Activated CD8-positive, alpha-beta memory T cell treated with anti-CD3 and anti-CD28 coated beads for 1 hour (primary cell): ENCODE data around the gene IGF1.
"Not testable (repeated sequence)": the region's sequence is repeated elsewhere in the genome, so short reads cannot be mapped to it uniquely, and the experiment has no call there.

ENCODE experiments used
- DNase-seq, 2 donors: peaks; one replicate each; pipeline ENCODE4 v3.0.0-alpha.2; 2020; ENCODE audit warnings: low read depth in 1 of 2; ENCODE audit errors: extremely low read depth in 1 of 2

Gene IGF1

DNA sequence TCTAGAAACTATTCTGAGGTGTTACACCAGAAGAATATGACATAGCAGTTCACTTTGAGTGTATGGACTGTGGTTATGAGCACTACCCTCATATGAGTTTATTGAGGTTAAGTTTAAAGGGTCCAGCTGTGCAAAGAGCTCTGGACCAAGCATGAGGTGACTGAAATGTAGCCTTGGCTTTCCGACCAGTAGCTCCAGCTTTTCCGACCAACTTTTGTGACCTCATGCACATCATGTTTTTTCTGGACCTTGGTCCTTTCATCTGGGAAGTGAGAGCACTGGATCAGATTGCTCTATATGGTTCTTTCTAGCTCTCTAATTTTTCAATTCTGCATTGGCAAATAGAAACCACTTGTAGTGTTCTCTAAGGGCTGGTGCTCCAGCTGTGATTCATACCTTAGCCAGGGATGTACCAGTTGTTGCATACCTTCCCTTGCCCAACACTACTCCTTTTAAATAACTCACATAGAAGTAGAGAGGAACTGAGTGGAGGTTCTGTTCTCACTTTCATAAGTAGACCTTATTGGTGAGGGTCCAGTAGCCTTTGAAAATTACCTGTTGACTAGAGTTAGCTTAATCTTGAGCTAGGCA is 16.6 kb downstream of the IGF1 start:
- DNase-seq = no peak

DNA sequence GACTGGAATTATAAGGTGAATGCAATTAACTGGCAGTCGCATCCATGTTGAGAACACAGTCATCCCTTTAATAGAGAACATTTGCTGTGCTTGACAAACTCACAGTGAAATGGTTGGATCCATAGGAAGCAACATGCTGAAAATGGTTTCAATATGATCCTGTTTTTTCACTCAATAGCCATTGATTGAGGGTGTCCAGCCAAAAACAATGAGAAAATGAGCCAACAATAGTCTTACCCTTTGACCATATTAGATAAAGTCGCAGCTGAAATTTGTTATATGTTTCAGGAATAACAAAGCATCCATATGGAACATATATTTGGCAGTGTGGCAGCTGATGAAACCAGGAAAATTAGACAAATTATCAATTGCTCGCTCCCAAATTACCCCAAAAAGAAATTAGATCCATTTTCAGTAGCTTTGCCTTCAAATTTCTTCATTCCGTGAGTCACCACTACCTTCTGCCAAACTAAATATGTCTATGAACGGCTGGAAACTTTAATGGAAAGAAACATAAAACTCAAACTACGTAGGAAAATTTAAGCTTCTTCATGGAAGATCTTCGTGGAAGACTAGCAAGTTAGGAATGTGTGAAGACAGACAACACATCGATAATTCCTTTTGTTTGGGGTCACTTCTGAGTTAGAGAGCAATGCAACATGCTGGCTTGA is 17.4 kb downstream of the IGF1 start:
- no peak for DNase-seq

GRCh38 chr12:102462386-102462785 is 18.0 kb downstream of the IGF1 start:
- no peak for DNase-seq

GRCh38 chr12:102461501-102461900 is 18.9 kb downstream of the IGF1 start:
- no peak for DNase-seq

DNA sequence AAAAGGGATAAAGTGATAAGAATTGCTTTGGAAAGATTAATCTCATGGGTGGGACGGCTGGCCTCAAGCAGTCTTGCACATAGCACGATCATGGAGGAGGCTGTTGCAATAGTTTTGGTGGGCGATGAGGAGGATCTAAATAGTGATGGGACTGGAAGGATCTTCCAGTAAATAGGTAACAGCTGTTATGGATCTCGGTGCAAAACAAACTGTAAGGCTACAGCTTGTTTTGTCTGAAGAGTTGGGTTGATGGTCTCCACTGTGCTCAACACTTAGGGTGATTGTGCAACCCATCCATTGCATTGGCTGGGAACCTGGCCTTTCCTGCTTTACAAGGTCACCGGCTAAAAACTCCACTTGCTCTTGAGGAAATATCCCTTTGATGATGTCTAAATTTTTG is 21.0 kb downstream of the IGF1 start:
- DNase-seq = no peak

DNA sequence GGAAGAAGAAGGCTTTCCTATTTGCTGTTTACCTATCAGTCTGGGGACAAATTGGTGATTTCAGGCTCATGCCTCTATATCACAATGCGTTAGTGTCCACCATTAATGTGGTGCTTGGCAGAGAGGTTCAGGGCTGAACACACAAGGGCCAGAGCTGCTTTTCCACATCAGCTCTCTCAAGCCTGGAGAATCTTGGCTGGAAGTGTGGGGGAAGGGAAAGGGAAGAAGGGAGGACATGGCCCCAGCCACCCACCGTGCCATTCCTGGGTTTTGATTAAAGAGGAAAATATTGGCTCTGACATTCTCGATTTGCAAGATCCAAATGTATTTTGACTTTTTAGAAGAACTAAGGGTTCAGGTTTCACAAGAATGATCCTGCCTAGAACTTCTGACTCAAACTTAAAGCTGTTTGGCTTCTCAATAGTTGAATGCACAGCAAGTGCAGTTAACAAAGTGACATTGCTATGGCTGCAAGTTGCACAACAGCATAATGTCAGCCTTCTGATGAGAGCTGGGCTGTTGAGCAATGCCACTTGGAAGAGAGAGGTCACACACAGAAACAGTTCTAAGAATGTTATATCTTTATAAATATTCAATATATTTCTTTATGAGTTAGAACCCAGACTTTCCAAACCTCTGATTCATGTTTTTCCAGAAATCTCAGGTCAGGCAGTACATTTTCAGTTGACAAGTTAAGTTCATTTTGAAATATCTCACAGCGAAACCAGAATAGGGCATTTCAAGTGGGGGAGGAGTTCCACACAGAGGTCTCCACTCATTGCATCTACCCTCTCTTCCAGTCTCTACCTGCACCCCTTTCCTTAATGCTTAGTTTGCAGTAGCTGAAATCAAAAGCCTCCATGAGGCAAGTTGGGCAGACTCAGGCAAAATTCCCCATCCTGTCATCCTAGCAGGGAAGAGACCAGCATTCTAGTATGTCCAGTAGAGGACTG is 25.3 kb downstream of the IGF1 start:
- no peak for DNase-seq

DNA sequence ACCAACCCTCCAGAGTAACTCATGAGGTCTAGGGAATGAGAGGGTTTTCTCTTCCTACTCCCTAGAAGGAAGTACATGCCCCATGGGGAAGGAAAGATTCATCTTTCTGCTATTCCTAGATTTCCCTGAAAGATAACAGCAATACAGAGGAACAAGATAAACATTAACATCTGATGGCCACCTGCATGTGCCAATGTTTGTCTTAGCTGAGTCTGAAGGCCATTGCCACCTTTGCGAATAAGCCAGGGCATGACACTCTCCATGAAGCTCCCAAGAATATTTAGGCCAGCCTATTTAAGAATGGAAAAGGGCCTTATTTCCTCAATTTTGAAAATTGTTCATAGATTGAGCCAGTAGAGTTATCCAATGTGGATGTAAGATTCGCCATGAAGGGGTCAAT is 26.0 kb downstream of the IGF1 start:
- no peak for DNase-seq

DNA sequence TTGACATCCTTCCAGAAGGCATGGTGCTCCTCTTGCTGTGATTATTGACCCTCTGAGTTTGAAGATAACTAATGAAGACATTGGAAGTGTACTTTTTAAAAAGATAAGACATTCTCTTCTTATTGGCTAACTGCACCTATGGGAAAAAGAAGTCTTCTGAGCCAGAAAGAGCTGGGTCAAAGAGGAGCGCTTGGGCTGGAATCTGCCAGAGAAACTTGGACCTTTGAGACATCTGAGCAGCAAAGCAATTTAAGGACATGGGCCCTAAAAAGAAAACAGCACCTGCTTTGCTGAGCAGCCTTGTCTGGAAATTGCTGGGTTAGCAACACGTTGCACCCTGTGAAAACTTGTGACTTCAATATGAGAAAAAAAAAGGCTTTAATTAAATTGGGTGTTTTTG is 27.8 kb downstream of the IGF1 start:
- DNase-seq = no peak

GRCh38 chr12:102449018-102449417 is 31.3 kb downstream of the IGF1 start:
- not testable (repeated sequence) for DNase-seq

- not testable (repeated sequence) for DNase-seq
Measured at GRCh38 chr12:102447426-102447825, 32.9 kb downstream of the IGF1 start.

DNA sequence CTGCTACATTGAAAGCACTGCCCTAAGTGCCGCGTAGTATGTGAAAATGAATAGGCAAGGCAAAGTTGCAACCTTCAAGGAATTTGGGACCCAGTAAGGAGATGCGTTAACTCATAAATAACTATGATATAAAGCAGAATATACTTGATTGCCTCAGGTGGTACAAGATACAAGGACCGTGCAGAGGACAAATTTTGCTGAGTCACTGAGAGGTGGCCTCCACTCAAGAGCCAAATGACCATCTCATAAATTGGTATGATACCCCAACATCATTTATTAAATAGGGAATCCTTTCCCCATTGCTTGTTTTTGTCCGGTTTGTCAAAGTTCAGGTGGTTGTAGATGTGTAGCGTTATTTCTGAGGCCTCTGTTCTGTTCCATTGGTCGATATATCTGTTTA is 35.7 kb downstream of the IGF1 start:
- DNase-seq = no peak

DNA sequence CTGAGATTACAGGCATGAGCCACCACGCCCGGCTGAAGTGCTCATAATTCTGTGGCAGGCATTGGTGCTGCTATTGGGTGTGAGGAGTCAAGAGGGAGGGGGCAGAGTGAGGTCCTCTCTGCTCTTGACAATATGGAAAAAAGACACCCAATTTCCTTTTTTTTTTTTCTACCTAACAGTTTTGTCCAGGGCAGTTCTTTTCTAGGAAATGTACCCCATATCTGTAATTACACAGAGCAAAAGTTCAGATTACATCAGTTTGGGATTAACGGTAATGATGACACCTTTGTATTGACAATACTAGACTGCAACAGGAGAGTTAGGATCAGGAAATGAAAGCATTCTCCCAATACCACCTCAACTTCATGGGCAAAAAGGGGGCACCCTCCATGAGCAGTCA is 36.3 kb downstream of the IGF1 start:
- DNase-seq = no peak

DNA sequence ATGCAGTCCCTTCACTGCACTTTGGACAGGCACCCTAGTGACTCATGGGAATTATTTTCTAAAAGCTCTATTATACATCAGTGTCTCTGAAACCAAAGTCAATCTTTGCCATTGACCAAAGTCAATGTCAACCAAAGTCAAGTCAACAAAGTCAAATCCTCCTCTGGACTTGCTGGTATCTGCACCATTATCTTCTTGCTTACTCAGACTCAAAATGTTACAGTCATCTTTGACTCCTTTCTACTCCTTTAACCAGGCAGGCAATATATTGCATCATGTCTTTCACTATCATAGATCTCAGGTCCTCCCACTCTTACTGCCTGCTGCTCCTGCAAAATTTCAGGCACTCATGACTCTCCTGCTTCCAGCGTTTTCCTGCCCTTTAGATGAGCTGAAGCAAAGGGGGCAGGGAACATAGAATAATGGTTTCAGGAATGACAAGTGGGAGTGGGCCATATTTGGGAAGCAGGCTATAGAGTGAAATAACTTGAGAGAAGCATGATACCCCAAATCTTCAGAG is 39.2 kb downstream of the IGF1 start:
- DNase-seq = no peak

DNA sequence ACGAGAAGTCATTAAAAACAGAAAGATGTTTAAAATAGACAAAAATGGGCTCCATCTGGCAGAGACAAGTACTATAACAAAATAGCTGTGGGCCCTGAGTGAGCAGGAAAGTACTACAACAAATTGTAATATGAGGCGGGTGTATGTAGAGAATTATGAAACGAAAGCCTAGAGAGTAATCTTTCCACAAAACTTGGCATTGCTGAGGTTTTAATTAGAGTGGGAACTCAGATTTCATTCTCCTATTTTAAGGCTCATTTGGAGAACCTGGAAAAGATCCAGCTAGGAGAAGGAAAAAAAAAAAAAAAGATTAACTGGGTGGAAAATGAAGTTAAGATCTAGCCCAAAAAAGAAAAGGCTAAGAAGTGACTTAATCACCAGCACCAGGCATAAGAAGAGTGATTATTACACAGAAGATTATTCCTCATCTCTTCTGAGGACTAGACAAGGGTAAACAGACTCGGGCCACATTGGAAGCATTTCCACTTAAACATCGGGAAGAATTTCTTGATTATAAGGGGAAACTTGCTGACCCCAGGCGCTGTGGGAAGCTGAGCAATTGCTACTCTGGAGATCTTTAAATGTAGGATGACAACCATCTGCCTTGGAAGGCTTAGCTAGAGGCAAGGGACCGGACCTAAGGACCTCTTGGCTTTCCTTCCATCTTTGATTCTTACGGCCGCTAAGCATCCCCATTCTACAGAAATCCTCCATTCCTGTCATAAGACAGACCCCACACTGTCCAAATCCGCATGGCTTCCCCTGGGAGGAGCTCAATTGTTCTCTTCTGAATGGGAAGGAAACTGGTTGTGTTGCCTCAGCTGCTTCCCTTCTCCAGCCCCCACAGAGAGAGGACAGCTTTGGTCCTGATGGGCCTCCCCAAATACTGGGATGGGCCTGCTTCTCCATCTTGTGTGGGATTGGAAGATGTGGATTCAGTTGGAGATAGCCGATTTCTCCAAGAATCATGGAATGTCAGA is 40.6 kb downstream of the IGF1 start:
- DNase-seq = no peak

DNA sequence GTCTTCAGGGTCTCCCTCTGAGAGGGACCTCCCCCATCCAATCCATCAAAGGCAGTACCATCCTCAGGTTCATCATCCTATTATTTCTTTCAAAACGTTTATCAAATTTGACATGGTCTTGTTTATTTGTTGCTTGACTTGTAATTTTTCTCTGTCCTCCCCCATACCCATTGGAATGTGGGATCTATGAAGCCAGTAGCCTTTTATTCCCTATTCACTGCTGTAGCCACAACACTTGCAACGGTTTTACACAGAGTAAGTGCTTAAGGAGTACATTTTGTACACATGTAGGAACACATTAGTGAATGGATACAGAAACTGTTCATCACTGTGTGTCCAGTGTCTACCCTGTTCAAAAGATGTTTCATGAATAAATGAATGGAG is 41.5 kb downstream of the IGF1 start:
- no peak for DNase-seq

- no peak for DNase-seq
Measured at GRCh38 chr12:102438047-102438826, 42.1 kb downstream of the IGF1 start.

DNA sequence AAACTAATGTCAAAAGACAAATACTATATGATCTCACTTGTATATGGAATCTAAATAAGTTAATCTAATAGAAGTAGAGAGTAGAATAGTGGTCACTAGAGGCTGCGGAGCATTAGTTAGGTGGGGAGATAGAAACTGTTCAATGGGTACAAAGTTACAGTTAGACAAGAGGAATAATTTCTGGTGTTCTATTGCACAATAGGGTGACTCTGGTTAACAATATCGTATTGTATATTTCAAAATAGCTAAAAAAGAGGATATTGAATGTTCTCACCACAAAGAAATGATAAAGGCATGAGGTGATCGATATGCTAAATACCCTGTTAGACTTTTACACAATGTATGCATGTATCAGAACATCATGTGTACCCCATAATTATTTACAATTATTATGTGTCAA is 42.9 kb downstream of the IGF1 start:
- DNase-seq = no peak

DNA sequence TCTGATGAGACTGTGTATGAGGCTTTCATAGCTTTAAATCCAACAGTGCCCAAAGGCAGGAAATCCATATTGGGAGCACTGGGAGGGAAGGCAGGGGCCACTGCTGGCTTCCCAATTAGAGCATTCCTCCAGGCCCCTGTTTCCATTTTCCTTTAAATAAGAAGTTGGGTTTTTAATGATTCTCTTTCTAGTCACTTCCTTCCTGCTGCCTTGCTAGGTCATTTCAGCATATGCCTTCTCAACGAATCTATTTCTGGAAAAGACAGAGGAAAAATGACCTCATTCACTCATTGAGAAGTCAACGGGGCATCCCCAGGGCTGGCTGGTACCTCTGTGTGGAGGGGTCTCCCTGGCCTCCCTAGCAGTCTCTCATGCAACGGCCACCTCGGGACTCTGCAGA is 43.5 kb downstream of the IGF1 start:
- DNase-seq = no peak

DNA sequence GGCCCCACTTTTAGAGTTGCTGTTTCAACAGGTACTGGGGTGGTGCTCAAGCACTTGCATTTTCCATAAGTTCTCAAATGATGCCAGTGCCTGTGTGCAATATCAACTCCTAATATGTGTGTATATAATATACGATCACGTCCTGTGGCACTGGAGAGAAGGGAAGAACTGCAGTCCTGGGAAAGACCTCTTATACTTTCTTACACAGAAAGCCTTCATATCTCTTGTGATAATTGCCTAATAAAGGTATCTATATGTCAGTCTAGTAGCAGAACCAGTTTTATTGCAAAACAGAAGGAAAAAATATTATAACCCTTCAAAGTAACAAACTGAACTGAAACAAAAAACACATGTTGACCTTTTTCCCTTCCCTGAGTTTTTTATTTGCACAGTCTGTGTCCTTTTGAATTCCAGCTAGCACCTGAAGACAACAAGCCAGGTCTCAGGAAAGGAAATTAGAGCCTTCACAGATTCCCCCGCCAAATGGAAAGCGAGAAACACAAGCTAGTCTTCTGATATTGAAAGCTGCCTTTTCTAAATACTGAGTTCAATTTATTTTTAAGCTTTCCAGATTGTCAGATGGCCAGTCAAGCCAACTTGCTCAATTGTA is 44.4 kb downstream of the IGF1 start:
- DNase-seq = no peak
